HAP-1 (cell line): ENCODE data around the gene HAX1.

Experiments
- DNase-seq, 2 experiments: peaks; one replicate each; pipeline ENCODE4 v3.0.0-alpha.2; 2016 to 2020; ENCODE audit warnings: low spot score in 2 of 2
- H3K27me3 ChIP-seq: fragments of 250-450 bp; sonication (Bioruptor Pico); 2 replicates; pipeline ENCODE4 v1.5.1; 2020; ENCODE audit warnings: low read depth, mild to moderate bottlenecking, moderate library complexity
- H3K36me3 ChIP-seq: fragments of 250-450 bp; sonication (Bioruptor Pico); replicated peaks from 2 replicates; pipeline ENCODE4 v1.5.1; 2020; ENCODE audit warnings: mild to moderate bottlenecking
- H3K4me1 ChIP-seq: fragments of 250-450 bp; sonication (Bioruptor Pico); 2 replicates; pipeline ENCODE4 v1.5.1; 2020; ENCODE audit warnings: mild to moderate bottlenecking
- H3K4me3 ChIP-seq: fragments of 250-450 bp; sonication (Bioruptor Pico); 2 replicates; pipeline ENCODE4 v1.5.1; 2020; ENCODE audit warnings: mild to moderate bottlenecking, moderate library complexity
- H3K9me3 ChIP-seq: fragments of 250-450 bp; sonication (Bioruptor Pico); 2 replicates; pipeline ENCODE4 v1.5.1; 2020; ENCODE audit warnings: mild to moderate bottlenecking, moderate library complexity
- in situ Hi-C: fragments of 300-500 bp; cut with MboI; formaldehyde crosslinking; loops from 3 replicates; pipeline ENCODE4 v1.14.3; 2020; ENCODE audit warnings: low sequenced_read_pairs, inconsistent platforms, mixed read lengths

HAX1 gene

DNA sequence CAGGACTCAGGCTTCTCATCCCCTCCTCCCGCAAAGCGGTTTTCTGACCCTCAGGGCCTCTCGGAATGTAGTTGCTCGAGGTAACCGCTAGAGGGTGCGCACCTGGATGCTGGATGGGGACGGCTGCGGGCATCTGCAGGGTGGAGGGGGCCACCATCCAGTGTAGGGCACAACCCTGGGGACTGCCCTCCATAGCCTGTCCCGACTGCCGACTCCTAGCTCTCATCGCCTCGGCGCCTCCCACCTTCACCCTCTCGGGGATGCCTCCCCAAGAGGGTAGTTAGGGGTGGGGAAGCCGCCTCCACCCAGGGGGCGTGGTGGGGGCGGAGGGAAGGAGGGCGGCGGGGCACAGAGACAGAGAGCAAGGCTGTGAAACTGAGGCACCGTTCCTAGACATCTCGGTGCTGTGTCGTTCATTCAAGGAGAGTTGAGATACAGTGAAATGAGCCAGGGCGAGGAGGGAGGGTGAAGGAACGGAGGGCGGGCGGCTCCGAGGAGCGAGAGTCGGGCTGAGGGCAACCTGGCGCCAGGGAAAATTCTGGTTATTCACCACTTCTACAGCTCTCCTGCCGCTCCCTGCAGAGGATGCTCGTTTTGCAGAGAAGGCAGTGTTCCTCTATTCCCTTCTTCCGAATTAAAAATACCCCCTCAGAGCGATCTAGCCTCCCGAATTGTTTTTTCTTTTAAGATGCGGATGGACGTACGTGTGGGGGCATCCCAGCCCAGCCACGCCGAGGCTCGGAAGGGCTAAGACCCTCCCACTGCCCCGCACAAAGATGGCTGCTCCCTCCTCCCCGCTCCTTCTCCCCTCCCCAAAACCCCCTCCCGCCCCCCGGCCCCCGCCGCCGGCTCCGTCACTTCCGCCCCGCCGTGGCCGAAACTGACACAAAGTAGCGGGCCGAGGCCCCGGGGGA lies 52.5 kb downstream of the HAX1 start, which contains the start of gene ATP8B2:
Gene ATP8B2 (plus strand): TSS at position 857 of the 914 bp plus-strand sequence. CDS start 2,617 bp downstream, outside the sequence.
- H3K36me3 ChIP-seq: peaks cover 5% of the 10 kb centered on the region
- in situ Hi-C loops: no loop called here
- peaks cover 6% of the 10 kb centered on the region for H3K4me1 ChIP-seq
- peak within 1 kb of the TSS; percentile 82 for H3K4me3 ChIP-seq
- DNase-seq: peak; percentile 68 to 92
- no peaks in the 10 kb centered on the region for H3K9me3 ChIP-seq
- H3K27me3 ChIP-seq: no peaks in the 10 kb centered on the region
